ENCODE results near the gene COL23A1. TPM values are rescaled to one million over a fixed set of nuclear protein-coding genes. Genes with fewer than 3 reads are reported as not detected.
"Not testable (repeated sequence)": the region's sequence is repeated elsewhere in the genome, so short reads cannot be mapped to it uniquely, and the experiment has no call there.

The COL23A1 gene
- total RNA-seq, 2 donors from 2014 or later = 0.16 to 0.24 TPM

GRCh38 chr5:178381921-178382695, 208.1 kb downstream of the COL23A1 start:
- Mint-ChIP-seq H3K4me3 (no peak overlapping the region), H3K4me1 (no peaks in the 10 kb centered on the region), H3K27me3 (peaks cover 16% of the 10 kb centered on the region), H3K36me3 (ENCODE audit: low read depth) (no peaks in the 10 kb centered on the region), H3K27ac (no peak overlapping the region), H3K9me3 (no peaks in the 10 kb centered on the region)
- no peak for ATAC-seq (replicated peaks)

- Mint-ChIP-seq H3K36me3 (ENCODE audit: low read depth) (no peaks in the 10 kb centered on the region), H3K4me3 (no peak overlapping the region), H3K4me1 (no peaks in the 10 kb centered on the region), H3K27ac (no peak overlapping the region), H3K27me3 (peaks cover 13% of the 10 kb centered on the region), H3K9me3 (no peaks in the 10 kb centered on the region)
- no peak for ATAC-seq (replicated peaks)
These were observed 209.0 kb downstream of the COL23A1 start for GRCh38 chr5:178381206-178381605.

DNA sequence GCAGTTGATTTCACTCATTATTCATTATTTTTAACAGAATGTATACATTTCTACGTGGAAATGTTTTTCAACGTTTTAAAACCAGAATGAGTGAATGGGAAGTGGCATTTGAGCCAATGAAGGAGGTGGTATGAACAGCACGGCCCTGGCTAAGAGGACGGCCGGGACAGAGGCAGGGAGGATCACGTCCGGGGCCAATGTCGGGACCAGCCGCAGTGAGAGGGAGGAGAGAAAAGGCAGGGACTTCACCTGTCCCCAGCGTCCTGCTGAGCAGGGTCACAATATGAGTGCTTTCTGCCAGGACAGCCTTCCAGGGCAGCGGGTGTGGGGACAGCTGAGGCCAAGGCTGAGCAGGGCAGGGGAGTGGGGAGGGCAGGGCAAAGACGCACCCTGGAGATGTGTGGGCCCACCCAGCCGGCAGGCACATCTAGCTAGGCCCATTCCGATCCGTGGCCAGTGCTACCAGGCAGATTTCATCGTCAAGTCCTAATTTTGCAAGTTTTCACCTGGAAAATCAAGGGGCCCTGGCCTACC, 209.6 kb downstream of the COL23A1 start:
- no peak overlapping the region for H3K4me3 Mint-ChIP-seq
- no peak for ATAC-seq (replicated peaks)
- H3K4me1 Mint-ChIP-seq = no peaks in the 10 kb centered on the region
- no peaks in the 10 kb centered on the region for H3K36me3 Mint-ChIP-seq (ENCODE audit: low read depth)
- no peak overlapping the region for H3K27ac Mint-ChIP-seq
- H3K27me3 Mint-ChIP-seq = peaks cover 15% of the 10 kb centered on the region
- no peaks in the 10 kb centered on the region for H3K9me3 Mint-ChIP-seq

GRCh38 chr5:178380086-178380485, 210.1 kb downstream of the COL23A1 start:
- Mint-ChIP-seq H3K27ac (no peak overlapping the region), H3K27me3 (peaks cover 11% of the 10 kb centered on the region), H3K4me3 (no peak overlapping the region), H3K36me3 (ENCODE audit: low read depth) (no peaks in the 10 kb centered on the region), H3K4me1 (no peaks in the 10 kb centered on the region), H3K9me3 (no peaks in the 10 kb centered on the region)
- no peak for ATAC-seq (replicated peaks)

DNA sequence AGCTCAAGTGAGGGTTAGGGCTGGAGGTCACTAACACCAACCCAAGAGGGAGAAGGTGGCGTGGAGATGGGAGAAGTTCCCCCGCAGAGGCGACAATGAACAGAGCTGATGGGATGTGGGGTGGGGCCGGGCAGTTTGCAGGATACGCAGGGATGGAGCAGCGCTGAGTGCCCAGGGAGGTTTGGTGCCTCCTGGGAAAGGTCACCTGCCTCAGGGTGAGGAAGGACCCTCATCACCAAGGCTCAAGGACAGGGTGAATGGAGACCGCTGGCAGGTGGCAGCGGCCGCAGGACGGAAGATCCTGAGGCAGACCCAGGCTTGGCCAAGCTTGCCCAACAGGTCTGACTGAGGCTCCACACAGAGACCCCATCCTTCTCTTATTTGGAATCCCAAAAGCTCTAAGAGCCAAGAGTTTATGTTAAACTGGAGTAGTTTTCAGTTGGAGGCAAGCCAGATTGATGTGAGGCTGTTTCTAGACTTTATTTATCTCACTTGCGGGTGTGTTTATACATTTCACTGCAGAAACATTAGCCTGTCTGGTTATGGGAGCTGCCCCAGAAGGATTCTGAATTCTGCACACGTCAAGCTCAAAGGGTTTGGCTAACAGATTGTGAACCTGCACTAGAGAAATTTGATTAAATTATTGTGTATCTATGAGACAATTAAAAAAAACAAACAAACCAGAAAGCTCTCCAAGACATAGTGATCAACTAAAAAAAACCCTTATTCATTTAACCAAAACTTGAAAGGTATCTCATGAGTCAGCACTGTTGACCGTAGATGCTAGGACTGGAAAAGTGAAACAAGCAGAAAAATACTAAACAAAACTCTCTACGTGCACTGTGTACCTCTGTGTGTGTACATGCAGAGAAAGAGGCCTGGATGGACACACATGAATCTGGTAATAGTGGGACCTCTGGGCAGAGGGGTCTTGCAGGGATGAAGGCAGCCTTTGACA, 211.4 kb downstream of the COL23A1 start:
- Mint-ChIP-seq H3K9me3 (no peaks in the 10 kb centered on the region), H3K4me1 (no peaks in the 10 kb centered on the region), H3K4me3 (no peak overlapping the region), H3K36me3 (ENCODE audit: low read depth) (no peaks in the 10 kb centered on the region), H3K27me3 (peaks cover 11% of the 10 kb centered on the region), H3K27ac (no peak overlapping the region)
- ATAC-seq (replicated peaks) = no peak

DNA sequence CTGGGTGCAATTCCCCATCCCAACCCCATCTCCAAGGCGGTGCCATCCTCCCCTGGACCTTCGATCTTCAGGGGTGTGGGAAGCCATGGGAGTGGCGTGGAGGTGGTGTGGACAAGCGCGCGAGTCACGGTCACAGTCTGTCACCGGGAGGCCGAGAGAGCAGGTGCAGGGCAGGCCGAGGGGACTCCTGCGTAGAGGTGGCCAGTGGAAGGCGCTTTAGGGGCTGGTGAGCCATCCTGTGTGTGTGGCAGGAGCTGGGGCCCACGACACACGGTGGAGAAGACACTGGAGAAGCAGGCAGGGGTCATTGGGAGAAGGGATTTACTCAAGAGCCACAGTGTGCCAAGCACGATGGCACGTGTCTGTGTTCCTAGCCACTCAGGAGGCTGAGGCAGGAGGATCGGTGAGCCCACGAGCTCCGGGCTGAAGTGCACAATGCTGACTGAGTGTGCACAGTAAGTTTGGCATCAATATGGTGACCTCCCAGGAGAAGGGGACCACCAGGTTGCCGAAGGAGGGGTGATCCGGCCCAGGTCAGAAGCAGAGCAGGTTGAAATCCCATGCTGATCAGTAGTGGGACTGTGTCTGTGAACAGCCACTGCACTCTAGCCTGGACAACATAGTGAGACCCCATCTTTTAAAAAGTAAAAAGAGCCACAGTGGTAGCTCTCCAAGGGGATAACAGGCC, 212.5 kb downstream of the COL23A1 start:
- H3K27ac Mint-ChIP-seq = no peak overlapping the region
- peaks cover 8% of the 10 kb centered on the region for H3K27me3 Mint-ChIP-seq
- H3K9me3 Mint-ChIP-seq = no peaks in the 10 kb centered on the region
- H3K36me3 Mint-ChIP-seq (ENCODE audit: low read depth) = no peaks in the 10 kb centered on the region
- no peak overlapping the region for H3K4me3 Mint-ChIP-seq
- no peak for ATAC-seq (replicated peaks)
- no peaks in the 10 kb centered on the region for H3K4me1 Mint-ChIP-seq

GRCh38 chr5:178376921-178377582, 213.1 kb downstream of the COL23A1 start:
- Mint-ChIP-seq H3K27ac (no peak overlapping the region), H3K9me3 (no peaks in the 10 kb centered on the region), H3K4me1 (no peaks in the 10 kb centered on the region), H3K27me3 (peaks cover 4% of the 10 kb centered on the region), H3K36me3 (ENCODE audit: low read depth) (no peaks in the 10 kb centered on the region), H3K4me3 (no peak overlapping the region)
- ATAC-seq (replicated peaks) = no peak

DNA sequence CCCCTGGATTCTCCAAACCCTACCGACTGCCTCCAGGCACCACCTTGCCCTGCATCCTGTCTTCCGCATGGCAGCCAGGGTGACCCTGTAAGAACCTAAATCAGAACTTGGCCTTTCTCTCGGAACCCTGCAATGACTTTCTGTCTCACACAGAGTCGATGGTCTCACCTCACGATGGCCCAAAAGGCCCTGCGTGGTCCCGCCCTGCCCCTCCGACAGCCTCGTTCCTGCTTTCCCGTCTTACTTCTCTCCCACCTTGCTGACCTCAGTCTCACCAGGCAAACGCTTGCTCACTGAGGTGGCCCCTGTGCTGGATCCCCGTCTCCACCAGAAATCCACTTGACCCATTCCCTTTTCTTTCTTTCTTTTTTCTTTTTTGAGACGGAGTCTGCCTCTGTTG, 214.8 kb downstream of the COL23A1 start:
- H3K27me3 Mint-ChIP-seq = peaks cover 4% of the 10 kb centered on the region
- H3K36me3 Mint-ChIP-seq (ENCODE audit: low read depth) = no peaks in the 10 kb centered on the region
- no peak overlapping the region for H3K4me3 Mint-ChIP-seq
- H3K4me1 Mint-ChIP-seq = no peaks in the 10 kb centered on the region
- H3K27ac Mint-ChIP-seq = no peak overlapping the region
- ATAC-seq (replicated peaks) = no peak
- no peaks in the 10 kb centered on the region for H3K9me3 Mint-ChIP-seq

DNA sequence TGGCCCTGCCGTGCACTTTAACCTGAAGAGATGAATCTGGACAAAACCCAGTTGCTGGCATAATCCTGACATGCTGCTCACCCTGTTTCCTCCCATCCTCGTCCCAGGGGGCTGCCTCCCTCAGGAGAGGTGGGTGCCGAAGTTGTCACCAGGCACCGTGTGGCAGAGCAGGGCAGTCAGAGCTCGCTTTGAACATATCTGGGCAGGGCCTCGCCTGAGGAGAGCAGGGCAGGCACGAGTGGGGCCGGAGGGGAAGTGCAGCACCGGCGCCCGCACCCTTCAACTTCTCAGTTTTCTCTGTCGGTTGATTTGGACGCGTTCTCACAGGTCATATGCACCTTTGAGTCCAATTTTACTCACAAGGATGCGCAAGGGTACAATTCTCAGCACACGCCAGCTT, 216.5 kb downstream of the COL23A1 start:
- Mint-ChIP-seq H3K4me1 (no peaks in the 10 kb centered on the region), H3K27ac (no peak overlapping the region), H3K4me3 (no peak overlapping the region), H3K9me3 (peaks cover 4% of the 10 kb centered on the region), H3K36me3 (ENCODE audit: low read depth) (no peaks in the 10 kb centered on the region), H3K27me3 (peaks cover 8% of the 10 kb centered on the region)
- no peak for ATAC-seq (replicated peaks)

GRCh38 chr5:178372142-178372571, 218.0 kb downstream of the COL23A1 start:
- Mint-ChIP-seq H3K4me1 (no peaks in the 10 kb centered on the region), H3K27me3 (peaks cover 8% of the 10 kb centered on the region), H3K27ac (no peak overlapping the region), H3K4me3 (no peak overlapping the region), H3K9me3 (peaks cover 4% of the 10 kb centered on the region), H3K36me3 (ENCODE audit: low read depth) (no peaks in the 10 kb centered on the region)
- ATAC-seq (replicated peaks) = no peak

GRCh38 chr5:178371362-178372111, 218.7 kb downstream of the COL23A1 start:
- Mint-ChIP-seq H3K36me3 (ENCODE audit: low read depth) (no peaks in the 10 kb centered on the region), H3K4me1 (peaks cover 2% of the 10 kb centered on the region), H3K27ac (no peak overlapping the region), H3K4me3 (no peak overlapping the region), H3K27me3 (peaks cover 14% of the 10 kb centered on the region), H3K9me3 (peaks cover 4% of the 10 kb centered on the region)
- no peak for ATAC-seq (replicated peaks)

DNA sequence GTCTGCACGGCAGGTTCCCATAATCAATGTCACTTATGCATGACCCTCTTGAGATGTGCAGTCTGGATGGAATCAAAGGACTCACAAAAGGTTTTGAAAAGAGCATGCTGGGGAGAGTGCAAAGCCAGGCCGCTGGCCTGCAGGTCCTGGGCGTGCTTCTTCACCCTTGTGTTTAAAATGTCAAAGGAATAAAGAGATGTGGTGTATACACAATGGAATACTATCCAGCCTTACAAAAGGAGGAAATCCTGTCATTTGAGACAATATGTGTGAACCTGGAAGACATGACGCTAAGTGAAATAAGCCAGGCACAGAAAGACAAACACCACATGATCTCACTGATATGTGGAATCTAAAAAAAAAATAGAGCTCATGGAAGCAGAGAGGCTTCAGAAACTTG, 220.1 kb downstream of the COL23A1 start:
- Mint-ChIP-seq H3K4me1 (peaks cover 6% of the 10 kb centered on the region), H3K9me3 (peaks cover 4% of the 10 kb centered on the region), H3K27ac (no peak overlapping the region), H3K36me3 (ENCODE audit: low read depth) (no peaks in the 10 kb centered on the region), H3K4me3 (no peak overlapping the region), H3K27me3 (peaks cover 13% of the 10 kb centered on the region)
- ATAC-seq (replicated peaks) = no peak

DNA sequence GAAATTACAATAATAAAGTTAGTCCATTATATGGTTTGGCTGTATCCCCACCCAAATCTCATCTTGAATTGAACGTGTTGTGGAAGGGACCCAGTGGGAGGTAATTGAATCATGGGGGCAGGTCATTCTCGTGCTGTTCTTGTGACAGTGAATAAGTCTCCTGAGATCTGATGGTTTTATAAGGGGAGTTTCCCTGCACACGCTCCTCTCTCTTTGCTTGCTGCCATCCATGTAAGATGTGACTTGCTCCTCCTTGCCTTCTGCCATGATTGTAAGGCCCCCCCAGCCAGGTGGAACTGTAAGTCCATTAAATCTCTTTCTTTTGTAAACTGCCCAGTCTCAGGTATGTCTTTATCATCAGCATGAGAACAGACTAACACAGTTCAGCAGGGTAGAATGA, 220.7 kb downstream of the COL23A1 start:
- not testable (repeated sequence) for H3K27ac Mint-ChIP-seq, H3K9me3 Mint-ChIP-seq

More for the DNA sequence above, 220.7 kb downstream of the COL23A1 start:
- not testable (repeated sequence) for H3K4me3 Mint-ChIP-seq; H3K4me1 Mint-ChIP-seq; H3K36me3 Mint-ChIP-seq (ENCODE audit: low read depth); ATAC-seq (replicated peaks)
- H3K27me3 Mint-ChIP-seq = peaks cover 13% of the 10 kb centered on the region
